Measurements from ENCODE around the gene GATAD2B.
"Not testable (repeated sequence)": the region's sequence is repeated elsewhere in the genome, so short reads cannot be mapped to it uniquely, and the experiment has no call there.

The GATAD2B gene

DNA sequence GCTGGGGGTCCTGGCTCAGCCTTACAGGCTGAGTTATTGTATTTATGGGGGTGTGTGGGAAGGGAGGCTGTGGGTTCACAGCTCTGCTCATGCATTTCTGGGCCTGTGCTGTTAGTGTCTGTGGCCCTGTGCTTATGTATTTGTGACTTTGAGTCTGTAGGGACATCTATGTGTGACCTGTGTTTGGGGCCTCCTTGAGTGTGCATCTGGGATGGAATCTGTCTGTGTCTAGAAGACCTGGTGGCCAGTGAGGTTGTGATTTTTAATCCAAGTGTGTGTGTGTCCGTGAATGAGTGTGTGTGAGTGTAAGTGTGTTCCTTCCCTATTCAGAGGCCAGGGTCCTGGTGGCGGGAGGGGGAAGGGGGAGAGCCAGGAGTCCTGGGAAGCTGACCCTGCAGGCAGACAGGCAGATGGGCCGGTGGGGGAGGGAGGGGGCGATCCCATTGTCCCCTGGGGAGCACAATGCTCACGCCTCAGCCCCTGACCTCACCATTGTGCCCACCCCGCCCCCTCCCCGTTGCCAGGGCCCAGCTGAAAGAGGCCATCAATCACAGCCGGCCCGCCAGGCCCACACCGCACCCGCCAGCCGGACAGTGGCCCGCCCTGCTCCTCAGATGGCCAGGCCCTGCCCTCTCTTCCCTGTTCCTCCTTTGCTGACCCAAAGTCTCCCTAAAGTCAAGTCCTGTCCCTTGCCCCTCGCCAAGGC lies 128.0 kb downstream of the GATAD2B start:
- no peak for DNase-seq

DNA sequence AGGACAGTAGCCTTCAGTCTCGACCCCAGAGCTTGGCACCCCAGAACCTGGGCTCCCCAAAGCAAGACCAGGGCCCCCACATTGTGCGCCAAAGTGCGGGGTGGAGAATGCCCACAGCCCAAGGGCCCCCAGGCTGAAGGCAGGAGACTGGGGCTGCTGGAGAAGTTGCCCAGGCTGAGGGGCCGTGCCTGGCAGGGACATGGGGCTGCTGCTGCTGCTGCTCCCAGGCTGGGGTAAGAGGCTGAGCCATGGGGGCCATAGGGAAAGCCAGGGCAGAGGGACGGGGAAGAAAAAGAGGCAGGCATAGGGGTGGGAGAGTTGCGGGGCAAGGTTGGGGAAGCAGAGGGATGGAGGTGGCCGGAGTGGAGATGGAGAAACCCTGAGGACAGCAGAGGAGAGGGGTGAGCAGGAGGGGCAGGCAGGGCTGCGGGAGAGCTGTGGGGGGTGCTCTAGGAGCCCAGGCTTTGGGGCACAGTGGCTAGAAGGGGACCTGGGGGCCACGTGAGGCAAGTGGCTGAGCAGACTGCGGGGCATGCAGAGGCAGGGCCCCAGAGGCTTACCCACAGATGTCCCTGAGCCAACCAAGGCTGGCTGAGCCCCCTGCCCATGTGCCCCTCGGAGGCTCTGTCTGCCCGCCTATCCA lies 128.7 kb downstream of the GATAD2B start:
- DNase-seq = no peak

DNA sequence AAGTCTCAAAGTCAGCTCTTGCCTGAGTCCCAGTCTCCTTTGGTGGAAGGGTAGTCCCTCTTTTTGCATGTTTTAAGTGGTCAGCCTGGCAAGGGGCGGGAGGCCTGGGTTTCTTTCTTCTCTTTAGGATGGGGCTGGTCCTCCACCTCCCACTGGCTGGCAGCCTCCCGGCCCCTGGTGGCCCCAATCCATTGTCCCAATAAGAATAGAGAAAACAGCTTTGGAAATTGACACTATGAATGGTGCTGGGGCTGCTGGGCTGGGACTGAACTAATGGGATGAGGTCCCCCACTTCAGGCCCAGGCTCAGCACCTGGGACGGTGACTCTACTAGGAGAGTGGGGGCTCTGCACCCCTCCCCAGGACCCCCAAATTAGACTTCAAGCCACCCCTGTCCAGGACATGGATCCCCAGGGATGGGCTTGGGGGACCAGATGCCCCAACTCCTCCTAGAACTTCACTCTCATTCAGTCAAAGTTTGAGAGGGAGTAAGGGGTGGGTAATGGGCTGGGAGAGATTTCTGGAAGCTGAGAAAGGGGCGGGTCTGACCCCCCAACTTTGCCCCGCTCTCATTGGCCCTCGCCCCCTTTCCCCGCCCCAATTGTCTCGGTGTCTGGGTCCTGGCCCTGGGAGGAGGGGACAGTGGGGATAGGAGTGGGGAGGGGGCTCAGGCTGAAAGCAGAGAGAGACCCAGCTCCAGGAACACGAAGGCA lies 129.4 kb downstream of the GATAD2B start:
- no peak for DNase-seq

DNA sequence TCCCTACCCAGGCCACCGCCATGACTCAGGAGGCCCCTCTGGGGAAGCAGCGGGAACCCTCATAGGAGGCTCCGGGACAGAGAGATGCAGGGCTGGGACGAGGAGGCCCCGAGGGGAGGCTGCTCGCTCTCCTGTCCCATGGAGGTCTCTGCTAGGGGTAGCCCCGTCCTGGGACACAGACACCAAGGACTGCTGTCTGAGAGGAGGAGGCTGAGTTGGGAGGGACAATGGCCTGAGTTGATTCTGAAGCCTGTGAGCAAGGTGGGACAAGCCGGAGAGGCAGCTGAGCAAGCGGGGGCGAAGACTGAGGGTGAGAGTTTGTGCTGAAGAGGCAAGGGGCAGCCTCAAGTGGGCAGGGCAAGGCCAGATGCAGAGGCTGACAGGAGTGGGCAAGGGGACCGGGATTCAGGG lies 130.1 kb downstream of the GATAD2B start:
- no peak for DNase-seq

DNA sequence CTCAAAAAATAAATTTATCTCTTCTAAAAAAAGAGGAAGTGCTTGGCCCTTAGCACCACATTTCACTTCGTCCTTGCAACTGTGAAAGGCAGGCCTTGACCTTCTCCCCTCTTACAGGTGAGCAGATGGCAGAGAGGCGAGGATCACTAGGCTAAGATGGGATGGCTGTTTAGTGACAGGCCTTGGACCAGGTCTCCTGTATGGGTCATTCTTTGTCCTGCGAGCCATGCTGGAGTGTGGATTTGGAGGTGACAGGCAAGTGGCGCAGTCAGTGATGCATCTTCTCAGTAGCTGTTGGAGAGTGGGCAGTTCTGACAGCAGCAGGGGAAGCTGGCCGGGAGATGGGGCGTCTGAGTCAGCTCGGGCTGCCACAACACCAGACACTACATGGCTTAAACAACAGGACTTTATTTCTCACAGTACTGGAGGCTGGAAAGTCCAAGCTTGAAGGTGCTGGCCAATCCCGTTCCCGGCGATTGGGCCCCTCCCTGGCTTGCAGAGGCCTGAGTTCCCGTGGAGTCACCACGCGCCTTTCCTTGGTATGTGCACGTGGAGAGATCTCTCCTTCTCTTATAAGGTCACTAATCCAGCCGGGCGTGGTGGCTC lies 131.0 kb downstream of the GATAD2B start:
- no peak for DNase-seq

DNA sequence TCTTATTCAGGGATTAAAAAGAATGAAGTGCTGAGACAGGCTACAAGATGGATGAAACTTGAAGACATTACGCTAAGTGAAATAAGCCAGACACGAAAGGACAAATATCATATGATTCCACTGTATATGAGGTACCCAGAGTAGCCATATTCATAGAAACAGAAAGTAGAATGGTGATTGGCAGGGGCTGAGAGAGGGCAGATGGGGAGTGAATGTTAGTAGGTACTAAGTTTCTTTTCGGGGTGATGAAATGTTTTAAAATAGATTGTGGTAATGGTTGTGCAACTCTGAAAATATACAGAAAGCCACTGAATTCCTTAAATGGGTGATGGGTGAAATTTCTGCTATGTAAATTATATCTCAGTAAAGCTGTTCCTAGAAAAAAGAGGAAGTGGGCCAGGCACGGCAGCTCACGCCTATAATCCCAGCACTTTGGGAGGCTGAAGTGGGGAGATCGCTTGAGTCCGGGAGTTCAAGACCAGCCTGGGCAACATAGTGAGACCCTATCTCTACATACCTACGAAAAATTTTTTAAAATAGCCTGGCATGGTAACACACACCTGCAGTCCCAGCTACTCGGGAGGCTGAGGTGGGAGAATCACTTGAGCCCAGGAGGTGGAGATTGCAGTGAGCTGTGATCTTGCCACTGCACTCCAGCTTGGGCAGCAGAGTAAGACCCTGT lies 131.7 kb downstream of the GATAD2B start:
- DNase-seq = no peak

DNA sequence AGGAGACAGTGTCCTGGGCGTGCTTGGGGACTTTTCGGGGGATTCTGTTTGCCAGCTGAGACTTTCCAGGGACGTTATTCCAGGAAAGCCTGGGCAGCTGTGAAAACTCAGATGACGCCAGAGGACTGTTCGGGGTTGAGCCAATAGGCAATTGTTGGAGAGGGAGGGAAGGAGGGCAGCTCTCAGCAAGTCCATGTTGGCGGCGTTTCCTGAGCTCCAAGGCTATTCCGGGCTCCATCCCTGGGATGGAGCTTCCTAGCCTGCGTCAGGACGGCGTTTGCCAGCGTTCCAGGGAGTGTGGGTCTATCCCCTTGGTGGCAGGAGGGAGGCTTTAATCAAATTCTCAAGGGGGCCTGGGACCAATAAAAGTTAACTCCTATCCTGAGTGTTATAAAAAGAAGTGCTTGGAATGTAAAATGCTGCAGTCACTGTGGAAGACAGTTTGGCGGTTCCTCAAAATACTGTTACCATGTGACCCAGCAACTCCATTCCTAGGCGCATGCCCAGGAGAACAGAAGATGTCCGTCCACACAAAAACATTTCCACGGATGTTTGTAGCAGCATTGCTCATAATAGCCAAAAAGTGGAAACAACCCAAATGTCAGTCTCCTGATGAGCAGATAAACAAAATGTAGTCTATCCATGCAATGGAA lies 132.3 kb downstream of the GATAD2B start:
- no peak for DNase-seq

DNA sequence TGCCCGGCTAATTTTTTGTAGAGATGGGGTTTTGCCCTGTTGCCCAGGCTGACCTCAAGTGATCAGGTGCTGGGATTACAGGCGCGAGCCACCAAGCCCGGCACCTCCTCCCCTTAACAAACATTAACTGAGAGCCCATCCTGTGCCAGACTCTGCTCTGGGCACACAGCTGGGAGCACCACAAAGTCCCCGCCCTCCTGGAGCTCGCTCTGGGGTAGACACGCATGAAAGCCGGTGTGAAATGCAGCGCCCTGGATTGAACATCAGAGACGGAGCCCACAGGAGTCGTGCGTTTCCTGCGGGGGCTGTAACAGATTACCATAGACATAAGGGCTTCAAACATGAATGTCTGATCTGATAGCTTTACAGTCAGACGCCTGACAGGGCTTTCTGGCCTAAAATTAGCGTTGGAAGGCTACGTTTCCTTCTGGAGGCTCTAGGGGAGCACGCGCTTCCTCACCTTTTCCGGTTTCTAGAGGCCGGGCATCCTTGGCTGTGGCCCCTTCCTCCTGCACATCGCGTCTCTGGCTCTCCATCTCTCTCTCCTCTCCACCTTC lies 133.2 kb downstream of the GATAD2B start:
- no peak for DNase-seq

DNA sequence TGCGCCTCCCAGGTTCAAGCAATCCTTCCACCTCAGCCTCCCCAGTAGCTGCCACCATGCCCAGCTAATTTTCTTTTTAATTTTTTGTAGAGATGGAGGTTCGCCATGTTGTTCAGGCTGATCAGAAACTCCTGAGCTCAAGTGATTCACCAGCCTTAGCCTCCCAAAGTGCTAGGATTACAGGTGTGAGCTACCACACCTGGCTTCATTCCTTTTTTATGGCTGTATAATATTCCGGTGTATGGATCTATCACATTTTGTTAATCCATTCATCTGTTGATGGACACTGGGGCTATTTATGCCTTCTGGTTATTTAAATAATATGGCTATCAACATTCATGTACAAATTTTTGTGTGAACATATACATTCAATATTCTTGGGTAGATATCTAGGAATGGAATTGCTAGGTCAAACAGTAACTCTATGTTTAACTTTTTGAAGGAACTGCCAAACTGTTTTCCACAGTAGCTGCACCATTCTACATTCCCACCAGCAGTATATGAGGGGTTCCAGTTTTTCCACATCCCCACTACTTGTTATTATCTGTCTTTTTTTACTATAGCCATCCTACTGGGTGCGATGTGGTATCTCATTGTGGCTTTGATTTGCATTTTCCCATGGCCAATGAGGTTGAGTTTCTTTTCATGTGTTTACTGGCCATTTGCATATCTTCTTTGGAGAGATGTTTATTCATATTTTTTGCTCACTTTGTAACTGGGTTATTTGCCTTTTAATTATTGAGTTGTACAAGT lies 136.6 kb downstream of the GATAD2B start:
- DNase-seq = no peak

DNA sequence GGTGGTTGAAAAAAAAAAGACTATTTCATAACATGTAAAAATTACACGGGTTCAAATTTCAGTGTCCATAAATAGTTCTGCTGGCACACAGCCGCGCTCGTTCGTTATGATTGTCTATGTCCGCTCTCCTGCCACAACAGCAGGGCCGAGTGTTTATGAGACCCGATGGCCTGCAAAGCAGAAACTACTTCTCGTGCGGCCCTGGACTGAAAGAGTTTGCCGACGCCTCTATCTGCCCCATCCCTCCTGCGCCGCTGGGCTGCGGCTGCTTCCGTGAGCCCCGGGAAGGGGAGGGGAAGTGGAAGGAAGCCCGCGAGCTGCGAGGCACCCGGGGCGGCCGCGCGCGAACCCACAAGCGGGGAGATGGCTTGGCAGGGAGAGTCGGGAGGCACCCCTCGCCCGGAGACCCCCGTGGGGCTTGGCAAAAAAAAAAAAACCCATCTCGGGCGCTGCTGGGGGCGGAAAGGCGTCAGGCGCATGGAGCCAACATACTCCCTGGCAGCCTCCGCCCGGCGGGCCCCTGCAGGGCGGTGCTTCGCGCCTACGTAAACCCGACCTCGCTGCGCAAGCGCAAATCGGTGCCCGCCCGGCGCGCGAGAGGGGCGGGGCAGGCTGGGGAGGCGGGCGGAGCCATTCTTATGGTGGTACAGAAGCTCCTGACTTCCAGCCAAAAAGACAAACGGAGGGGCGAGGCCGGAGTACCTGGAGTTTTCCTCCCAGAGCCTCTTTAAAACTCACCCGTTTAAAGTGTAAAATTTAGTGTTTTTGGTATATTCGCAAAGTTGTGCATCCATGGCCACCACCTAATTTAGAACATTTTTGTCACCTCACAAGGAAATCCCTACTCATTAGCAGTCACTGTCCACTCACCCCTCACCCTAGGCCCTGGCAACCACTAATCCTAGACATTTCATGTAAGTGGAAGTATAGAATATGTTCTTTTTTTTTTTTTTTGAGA lies 139.3 kb downstream of the GATAD2B start:
- peak; percentile 89 to 90 for DNase-seq

DNA sequence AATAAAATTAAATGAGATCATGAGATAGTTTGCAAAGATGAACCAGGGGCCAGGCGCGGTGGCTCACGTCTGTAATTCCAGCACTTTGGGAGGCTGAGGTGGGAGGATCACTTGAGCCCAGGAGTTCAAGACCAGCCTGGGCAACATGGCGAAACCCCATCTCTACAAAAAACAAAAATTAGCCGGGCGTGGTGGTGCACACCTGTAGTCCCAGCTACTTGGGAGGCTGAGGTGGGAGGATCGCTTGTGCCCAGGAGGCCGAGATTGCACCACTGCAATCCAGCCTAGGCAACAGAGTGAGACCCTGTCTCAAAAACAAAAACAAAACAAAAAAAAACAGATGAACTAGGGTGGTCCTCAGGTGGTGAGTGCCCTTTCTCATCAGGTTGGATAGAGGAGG lies 140.1 kb downstream of the GATAD2B start:
- not testable (repeated sequence) for DNase-seq

DNA sequence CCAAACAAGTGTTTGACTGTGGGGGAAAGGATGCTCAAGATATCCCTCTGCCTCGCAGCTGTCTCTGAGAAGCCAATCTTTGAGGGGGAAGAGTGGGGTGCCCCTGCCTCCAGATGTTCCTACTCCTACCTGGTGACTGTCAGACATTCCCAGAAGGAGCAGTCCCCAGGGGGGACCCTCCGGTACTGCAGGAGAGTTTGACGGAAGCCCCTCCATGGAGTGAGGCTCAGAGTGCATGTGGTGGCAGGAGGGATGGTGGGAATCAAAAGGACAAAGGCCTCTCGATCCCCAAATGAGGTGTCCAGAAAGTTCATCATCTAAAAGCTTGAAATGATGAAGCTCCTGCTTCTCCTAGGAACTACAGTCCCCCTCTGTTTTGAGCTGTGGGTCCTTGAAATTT lies 142.2 kb downstream of the GATAD2B start:
- no peak for DNase-seq

DNA sequence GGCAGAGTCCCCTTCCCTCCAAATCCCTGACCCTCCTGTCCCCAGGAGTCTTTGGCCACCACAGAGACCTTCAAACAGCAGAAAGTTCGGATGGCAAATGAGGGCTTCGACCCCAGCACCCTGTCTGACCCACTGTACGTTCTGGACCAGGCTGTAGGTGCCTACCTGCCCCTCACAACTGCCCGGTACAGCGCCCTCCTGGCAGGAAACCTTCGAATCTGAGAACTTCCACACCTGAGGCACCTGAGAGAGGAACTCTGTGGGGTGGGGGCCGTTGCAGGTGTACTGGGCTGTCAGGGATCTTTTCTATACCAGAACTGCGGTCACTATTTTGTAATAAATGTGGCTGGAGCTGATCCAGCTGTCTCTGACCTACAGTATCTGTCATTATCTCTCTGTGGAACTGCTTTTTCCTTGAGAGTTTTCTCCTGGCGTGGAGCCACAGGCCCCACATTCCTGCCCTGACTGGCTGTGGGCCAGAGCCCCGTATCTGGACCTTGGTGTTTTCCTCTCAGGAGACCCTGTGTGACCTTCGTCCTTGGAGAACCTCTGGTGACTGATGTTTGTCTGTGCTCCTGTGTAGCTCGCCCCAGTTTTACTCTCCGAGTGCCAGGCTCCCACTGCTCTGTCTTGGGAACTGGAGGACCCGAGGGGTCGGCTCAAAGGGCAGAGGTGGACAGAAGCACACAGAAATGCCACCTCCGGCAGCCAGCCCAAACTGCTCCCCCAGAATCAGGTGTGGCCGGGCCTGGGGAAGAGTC lies 142.8 kb downstream of the GATAD2B start:
- no peak for DNase-seq

DNA sequence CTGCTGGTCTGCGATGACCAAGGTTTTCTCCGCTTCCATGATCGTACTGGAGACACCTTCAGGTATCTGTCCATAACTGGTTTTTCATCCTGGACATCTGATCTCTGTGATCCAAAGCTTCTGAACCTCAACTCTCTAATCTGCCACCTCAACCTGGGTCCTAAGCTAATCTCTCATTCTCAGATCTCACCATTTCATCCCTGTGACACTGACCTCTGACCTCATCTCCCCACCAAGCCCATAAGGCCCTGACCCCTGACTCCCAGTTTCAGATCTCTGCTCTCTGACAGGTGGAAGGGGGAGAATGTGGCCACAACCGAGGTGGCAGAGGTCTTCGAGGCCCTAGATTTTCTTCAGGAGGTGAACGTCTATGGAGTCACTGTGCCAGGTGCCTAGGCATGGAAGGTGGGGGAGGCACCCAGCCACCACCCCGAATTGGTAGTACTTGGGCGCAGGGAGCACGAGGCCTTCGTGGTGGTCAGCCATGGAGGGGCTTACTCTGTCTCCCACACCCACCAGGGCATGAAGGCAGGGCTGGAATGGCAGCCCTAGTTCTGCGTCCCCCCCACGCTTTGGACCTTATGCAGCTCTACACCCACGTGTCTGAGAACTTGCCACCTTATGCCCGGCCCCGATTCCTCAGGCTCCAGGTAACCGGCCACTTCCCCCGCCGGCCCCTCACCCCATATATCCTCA lies 143.8 kb downstream of the GATAD2B start:
- DNase-seq = no peak

DNA sequence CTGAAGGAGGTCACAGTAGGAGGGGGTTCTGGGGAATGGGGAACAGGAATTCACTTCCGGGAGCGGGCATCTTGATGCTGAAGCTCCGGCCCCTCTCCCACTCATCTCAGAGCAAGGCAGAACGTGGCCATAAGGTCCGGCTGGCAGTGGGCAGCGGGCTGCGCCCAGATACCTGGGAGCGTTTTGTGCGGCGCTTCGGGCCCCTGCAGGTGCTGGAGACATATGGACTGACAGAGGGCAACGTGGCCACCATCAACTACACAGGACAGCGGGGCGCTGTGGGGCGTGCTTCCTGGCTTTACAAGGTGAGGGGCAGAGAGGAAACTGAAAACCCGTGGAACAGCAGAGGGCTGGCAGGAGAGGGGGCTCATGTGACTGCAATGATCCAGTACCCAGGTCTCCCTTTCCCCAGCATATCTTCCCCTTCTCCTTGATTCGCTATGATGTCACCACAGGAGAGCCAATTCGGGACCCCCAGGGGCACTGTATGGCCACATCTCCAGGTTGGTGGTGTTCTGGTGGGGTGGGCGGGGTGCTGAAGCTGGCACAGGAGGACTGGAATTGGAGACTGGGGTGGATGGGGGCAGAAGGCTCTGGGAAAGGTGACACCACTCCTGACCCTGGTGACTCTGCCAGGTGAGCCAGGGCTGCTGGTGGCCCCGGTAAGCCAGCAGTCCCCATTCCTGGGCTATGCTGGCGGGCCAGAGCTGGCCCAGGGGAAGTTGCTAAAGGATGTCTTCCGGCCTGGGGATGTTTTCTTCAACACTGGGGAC lies 144.5 kb downstream of the GATAD2B start:
- DNase-seq = no peak

DNA sequence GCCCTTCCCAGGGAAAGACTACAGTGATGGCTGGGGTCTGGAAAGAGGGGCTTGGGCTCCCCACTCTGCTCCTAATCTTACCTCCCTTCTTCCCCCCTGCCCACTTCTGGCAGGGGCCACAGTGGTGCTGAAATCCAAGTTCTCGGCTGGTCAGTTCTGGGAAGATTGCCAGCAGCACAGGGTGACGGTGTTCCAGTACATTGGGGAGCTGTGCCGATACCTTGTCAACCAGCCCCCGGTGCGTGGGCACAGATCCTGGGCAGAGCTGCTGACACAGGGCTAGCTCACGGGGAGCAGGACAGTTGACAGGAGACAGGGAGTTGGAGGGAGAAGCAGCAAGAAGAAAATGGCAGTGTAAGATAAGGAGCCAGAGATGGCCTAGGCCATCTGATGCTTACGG lies 145.1 kb downstream of the GATAD2B start:
- DNase-seq = no peak

DNA sequence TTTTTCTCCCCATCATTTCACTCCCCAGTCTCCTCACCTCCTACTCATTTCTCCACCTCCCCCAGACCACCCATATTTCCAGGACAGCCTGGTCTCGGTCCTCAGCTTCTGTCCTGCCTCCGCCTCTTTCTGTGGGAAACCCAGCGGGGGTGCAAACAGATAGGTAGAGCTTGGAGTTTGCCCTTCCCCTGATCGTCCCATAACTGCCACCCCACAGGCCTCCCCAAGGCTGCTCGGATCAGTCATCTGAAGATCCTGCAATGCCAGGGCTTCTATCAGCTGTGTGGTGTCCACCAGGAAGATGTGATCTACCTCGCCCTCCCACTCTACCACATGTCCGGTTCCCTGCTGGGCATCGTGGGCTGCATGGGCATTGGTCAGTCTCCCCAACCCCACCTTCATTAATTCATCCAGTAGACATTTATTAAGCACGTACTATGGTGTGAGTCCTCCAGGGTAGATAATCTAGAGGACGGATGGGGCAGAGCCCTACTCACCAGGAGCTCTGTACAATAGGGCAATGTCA lies 145.9 kb downstream of the GATAD2B start:
- DNase-seq = no peak

DNA sequence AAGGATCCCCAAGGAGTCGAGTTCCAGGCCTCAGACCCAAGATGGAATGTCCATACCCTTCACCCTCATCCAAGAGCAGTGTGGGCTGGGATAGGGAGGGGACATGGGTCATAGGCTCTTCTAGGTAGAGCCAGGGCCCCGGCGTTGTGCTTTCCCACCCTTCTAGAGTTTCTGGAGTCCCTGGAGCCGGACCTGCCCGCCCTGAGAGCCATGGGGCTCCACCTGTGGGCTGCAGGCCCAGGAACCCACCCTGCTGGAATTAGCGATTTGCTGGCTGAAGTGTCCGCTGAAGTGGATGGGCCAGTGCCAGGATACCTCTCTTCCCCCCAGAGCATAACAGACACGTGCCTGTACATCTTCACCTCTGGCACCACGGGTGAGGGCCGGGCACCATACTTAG lies 146.4 kb downstream of the GATAD2B start:
- no peak for DNase-seq
